HCT116 (cell line): ENCODE results near the gene TMEM179. TPM values are rescaled to one million over a fixed set of nuclear protein-coding genes. Genes with fewer than 3 reads are reported as not detected.

Source experiments
- ATAC-seq: fragments of 200-7000 bp; cut with Tn5 transposase; 2 replicates; pipeline ENCODE4 v1.9.1; 2020; ENCODE audit warnings: mild to moderate bottlenecking, moderate library complexity
- BruUV-seq: library from RNA; stranded (reverse); fragments of 400-500 nt; replicated peaks from 2 replicates; lab custom pipeline; 2021; lab: Mats Ljungman, UMichigan
- CTCF ChIA-PET: fragments of 300-600 bp; sonication (Branson Sonifier 250); formaldehyde crosslinking; loops from one replicate; lab custom pipeline; 2021; ENCODE audit warnings: antibody characterized with exemption; lab: Charles Lee
- POLR2A ChIA-PET: fragments of 300-600, 350-600 bp; sonication (Branson Sonifier 250); formaldehyde crosslinking; loops from one replicate; lab custom pipeline; 2021; ENCODE audit warnings: antibody characterized with exemption; lab: Charles Lee
- RAD21 ChIA-PET, 2 experiments: fragments of 300-600 bp; sonication (Branson Sonifier 250); formaldehyde crosslinking; loops; one replicate each; lab custom pipeline; 2023; ENCODE audit warnings: low total read pairs in 2 of 2; ENCODE audit not compliant: uncharacterized antibody in 2 of 2, unreplicated experiment in 2 of 2, low non-redundant PET in 1 of 2; lab: Charles Lee
- DNase-seq: peaks from one replicate; pipeline ENCODE4 v3.0.0-alpha.2; 2010; ENCODE audit warnings: low read depth, low spot score
- H2AFZ ChIP-seq: fragments of 200-600 bp; shearing (Covaris generic), sonication (generic); 2 replicates; pipeline ENCODE4 v1.6.1; 2017; ENCODE audit warnings: low read depth, mixed run types, mixed read lengths, antibody characterized with exemption, low read length; ENCODE audit not compliant: poor library complexity, severe bottlenecking
- H3K27ac ChIP-seq: 2 replicates; pipeline ENCODE4 v1.5.1; 2012; ENCODE audit warnings: low read depth, low read length
- H3K27me3 ChIP-seq: fragments of 200-600 bp; sonication (generic); 2 replicates; pipeline ENCODE4 v1.6.1; 2016; ENCODE audit warnings: mixed run types, low read length, mixed read lengths; ENCODE audit not compliant: insufficient read depth
- H3K36me3 ChIP-seq, 2 experiments: fragments of 200-500 bp in 1 of 2; fragments of 200-600 bp in 1 of 2; sonication (Bioruptor generic) in 1 of 2; sonication (generic) in 1 of 2; 2 replicates each; pipeline versions ENCODE4 v1.5.1 to v1.6.1; 2014 to 2016; ENCODE audit warnings: low read length in 2 of 2, inconsistent platforms in 1 of 2, mixed read lengths in 1 of 2, mixed run types in 1 of 2; ENCODE audit not compliant: insufficient read depth in 2 of 2, control insufficient read depth in 1 of 2
- H3K4me1 ChIP-seq, 2 experiments: fragments of 200-600 bp in 1 of 2; sonication (generic) in 1 of 2; 2 replicates each; pipeline versions ENCODE4 v1.5.1 to v1.6.1; 2012 to 2017; ENCODE audit warnings: low read length in 2 of 2, inconsistent platforms in 1 of 2, mild to moderate bottlenecking in 1 of 2, mixed read lengths in 1 of 2, mixed run types in 1 of 2, moderate library complexity in 1 of 2; ENCODE audit not compliant: insufficient read depth in 2 of 2, control insufficient read depth in 1 of 2
- H3K4me2 ChIP-seq: fragments of 200-600 bp; sonication (generic); 2 replicates; pipeline ENCODE4 v1.6.1; 2017; ENCODE audit warnings: mixed run types, low read length, mixed read lengths
- H3K4me3 ChIP-seq, 2 experiments: fragments of 200-600 bp in 1 of 2; sonication (generic) in 1 of 2; replicated peaks in 1 of 2; 2 replicates each; pipeline ENCODE4 v1.5.1; 2011 to 2016; ENCODE audit warnings: low read length in 2 of 2, control low read depth in 1 of 2, low read depth in 1 of 2, mild to moderate bottlenecking in 1 of 2, mixed read lengths in 1 of 2, mixed run types in 1 of 2
- H3K79me2 ChIP-seq: fragments of 200-600 bp; sonication (generic); 2 replicates; pipeline ENCODE4 v1.6.1; 2017; ENCODE audit warnings: mild to moderate bottlenecking, mixed run types, low read length, moderate library complexity, mixed read lengths; ENCODE audit not compliant: insufficient read depth
- H3K9ac ChIP-seq: fragments of 200-600 bp; sonication (generic); 2 replicates; pipeline ENCODE4 v1.6.1; 2016; ENCODE audit warnings: low read length, mixed read lengths
- H3K9me2 ChIP-seq: fragments of 200-600 bp; sonication (generic), shearing (Covaris generic); 2 replicates; pipeline ENCODE4 v1.6.1; 2017; ENCODE audit warnings: mixed run types, mild to moderate bottlenecking, moderate library complexity; ENCODE audit not compliant: insufficient read depth
- H3K9me3 ChIP-seq, 2 experiments: fragments of 200-500 bp in 1 of 2; fragments of 200-600 bp in 1 of 2; sonication (Bioruptor generic) in 1 of 2; sonication (generic) in 1 of 2; 2 replicates each; pipeline ENCODE4 v1.6.1; 2014 to 2017; ENCODE audit warnings: low read length in 2 of 2, mixed read lengths in 2 of 2, inconsistent platforms in 1 of 2, low read depth in 1 of 2, mild to moderate bottlenecking in 1 of 2, mixed run types in 1 of 2, moderate library complexity in 1 of 2; ENCODE audit not compliant: control insufficient read depth in 1 of 2, insufficient read depth in 1 of 2
- H4K20me1 ChIP-seq: fragments of 200-600 bp; sonication (generic), shearing (Covaris generic); 2 replicates; pipeline ENCODE4 v1.6.1; 2017; ENCODE audit warnings: mixed run types, mild to moderate bottlenecking, moderate library complexity; ENCODE audit not compliant: insufficient read depth
- CEBPB ChIP-seq: IDR thresholded peaks from 2 replicates; pipeline ENCODE4 v1.6.1; 2012; ENCODE audit warnings: low read depth
- EGR1 ChIP-seq: IDR thresholded peaks from 2 replicates; pipeline ENCODE4 v1.6.1; 2012; ENCODE audit warnings: low read depth
- EZH2phosphoT487 ChIP-seq: fragments of 200-600 bp; IDR thresholded peaks from 2 replicates; pipeline ENCODE4 v1.6.1; 2018; ENCODE audit warnings: antibody characterized with exemption, borderline replicate concordance
- FOSL1 ChIP-seq: IDR thresholded peaks from 2 replicates; pipeline ENCODE4 v1.6.1; 2012; ENCODE audit warnings: low read depth
- POLR2AphosphoS5 ChIP-seq: IDR thresholded peaks from 2 replicates; pipeline ENCODE4 v1.6.1; 2011; ENCODE audit warnings: mild to moderate bottlenecking, low read depth, low read length, moderate library complexity
- RAD21 ChIP-seq: IDR thresholded peaks from 2 replicates; pipeline ENCODE4 v1.6.1; 2012; ENCODE audit warnings: low read depth, mild to moderate bottlenecking
- SIN3A ChIP-seq: IDR thresholded peaks from 2 replicates; pipeline ENCODE4 v1.6.1; 2012; ENCODE audit warnings: low read depth
- TCF7L2 ChIP-seq: IDR thresholded peaks from 2 replicates; pipeline ENCODE4 v1.7.0; 2011; ENCODE audit warnings: borderline replicate concordance, inconsistent platforms; ENCODE audit not compliant: insufficient read depth, insufficient read length; ENCODE audit errors: extremely low read depth
- ZNF274 ChIP-seq: fragments of 200-500 bp; sonication (Bioruptor generic); IDR thresholded peaks from 2 replicates; pipeline ENCODE4 v1.6.1; 2014; ENCODE audit warnings: mild to moderate bottlenecking, low read depth, low read length, inconsistent platforms
- intact Hi-C: fragments of 100-400 bp; cut with micrococcal nuclease; formaldehyde crosslinking; loops from 2 replicates; pipeline ENCODE4 v1.10.0; 2022
- total RNA-seq: library from RNA; stranded (reverse); gene quantifications from one replicate; pipeline ENCODE4 v1.2.1, GENCODE V29; 2021; ENCODE audit not compliant: unreplicated experiment
- TF ChIP-seq, protein P1 (sequence below): IDR thresholded peaks from 2 replicates; pipeline ENCODE4 v1.6.1; 2011; ENCODE audit warnings: mild to moderate bottlenecking, low read length, moderate library complexity; ENCODE audit not compliant: insufficient replicate concordance; ENCODE audit errors: extremely low read depth
- TF ChIP-seq, protein P2 (sequence below): IDR thresholded peaks from 2 replicates; pipeline ENCODE4 v1.6.1; 2012
- TF ChIP-seq, protein P3 (sequence below): IDR thresholded peaks from 2 replicates; pipeline ENCODE4 v1.6.1; 2012
- TF ChIP-seq, protein P4 (sequence below): IDR thresholded peaks from 2 replicates; pipeline ENCODE4 v1.6.1; 2012; ENCODE audit warnings: low read depth

TMEM179 gene
- total RNA-seq, 1 experiment from 2014 or later = not detected

DNA sequence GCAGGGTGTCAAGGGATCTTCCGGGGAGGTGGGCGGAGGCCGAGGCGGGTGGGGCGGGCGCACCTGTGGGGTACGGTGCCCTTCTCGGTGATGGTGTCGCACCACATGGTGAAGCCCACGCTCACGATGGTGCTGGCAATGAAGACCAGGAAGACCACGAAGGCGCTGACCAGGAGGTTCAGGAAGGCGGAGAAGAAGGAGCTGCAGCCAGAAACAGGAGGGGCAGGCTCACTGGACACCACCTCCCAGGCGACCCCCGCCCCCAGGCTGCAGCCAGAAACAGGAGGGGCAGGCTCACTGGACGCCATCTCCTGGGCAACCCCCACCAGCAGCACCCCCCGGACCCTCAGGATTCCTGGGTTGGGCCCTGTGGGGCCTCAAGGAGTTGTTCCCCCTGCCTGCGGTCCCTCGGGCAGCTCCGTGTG, 7.6 kb downstream of the TMEM179 start:
- no peak for DNase-seq
- H3K36me3 ChIP-seq = no peaks in the 10 kb centered on the region
- POLR2A ChIA-PET = no interaction called here
- H4K20me1 ChIP-seq = no peaks in the 10 kb centered on the region
- RAD21 ChIA-PET = no interaction called here
- H3K9ac ChIP-seq = no peak overlapping the region
- no peak for ATAC-seq
- no peak overlapping the region for H3K4me2 ChIP-seq
- no peaks in the 10 kb centered on the region; the same call in 1 of the 2 replicates for H3K27me3 ChIP-seq
- BruUV-seq = no TSS peak
- no peaks in the 10 kb centered on the region for H3K9me3 ChIP-seq
- CTCF ChIA-PET = no interaction called here
- no peaks in the 10 kb centered on the region for H3K4me1 ChIP-seq
- no peak overlapping the region for H3K4me3 ChIP-seq
- H3K9me2 ChIP-seq = no peaks in the 10 kb centered on the region
- intact Hi-C loops = no loop called here
- TF ChIP-seq CEBPB = no peak
- TF ChIP-seq EZH2phosphoT487 = no peak
- TF ChIP-seq, protein P1, sequence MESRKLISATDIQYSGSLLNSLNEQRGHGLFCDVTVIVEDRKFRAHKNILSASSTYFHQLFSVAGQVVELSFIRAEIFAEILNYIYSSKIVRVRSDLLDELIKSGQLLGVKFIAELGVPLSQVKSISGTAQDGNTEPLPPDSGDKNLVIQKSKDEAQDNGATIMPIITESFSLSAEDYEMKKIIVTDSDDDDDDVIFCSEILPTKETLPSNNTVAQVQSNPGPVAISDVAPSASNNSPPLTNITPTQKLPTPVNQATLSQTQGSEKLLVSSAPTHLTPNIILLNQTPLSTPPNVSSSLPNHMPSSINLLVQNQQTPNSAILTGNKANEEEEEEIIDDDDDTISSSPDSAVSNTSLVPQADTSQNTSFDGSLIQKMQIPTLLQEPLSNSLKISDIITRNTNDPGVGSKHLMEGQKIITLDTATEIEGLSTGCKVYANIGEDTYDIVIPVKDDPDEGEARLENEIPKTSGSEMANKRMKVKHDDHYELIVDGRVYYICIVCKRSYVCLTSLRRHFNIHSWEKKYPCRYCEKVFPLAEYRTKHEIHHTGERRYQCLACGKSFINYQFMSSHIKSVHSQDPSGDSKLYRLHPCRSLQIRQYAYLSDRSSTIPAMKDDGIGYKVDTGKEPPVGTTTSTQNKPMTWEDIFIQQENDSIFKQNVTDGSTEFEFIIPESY = no peak
- TF ChIP-seq, protein P2, sequence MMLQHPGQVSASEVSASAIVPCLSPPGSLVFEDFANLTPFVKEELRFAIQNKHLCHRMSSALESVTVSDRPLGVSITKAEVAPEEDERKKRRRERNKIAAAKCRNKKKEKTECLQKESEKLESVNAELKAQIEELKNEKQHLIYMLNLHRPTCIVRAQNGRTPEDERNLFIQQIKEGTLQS = no peak
- no peak for TF ChIP-seq ZNF274
- TF ChIP-seq, protein P3, sequence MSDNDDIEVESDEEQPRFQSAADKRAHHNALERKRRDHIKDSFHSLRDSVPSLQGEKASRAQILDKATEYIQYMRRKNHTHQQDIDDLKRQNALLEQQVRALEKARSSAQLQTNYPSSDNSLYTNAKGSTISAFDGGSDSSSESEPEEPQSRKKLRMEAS = no peak
- TF ChIP-seq, protein P4, sequence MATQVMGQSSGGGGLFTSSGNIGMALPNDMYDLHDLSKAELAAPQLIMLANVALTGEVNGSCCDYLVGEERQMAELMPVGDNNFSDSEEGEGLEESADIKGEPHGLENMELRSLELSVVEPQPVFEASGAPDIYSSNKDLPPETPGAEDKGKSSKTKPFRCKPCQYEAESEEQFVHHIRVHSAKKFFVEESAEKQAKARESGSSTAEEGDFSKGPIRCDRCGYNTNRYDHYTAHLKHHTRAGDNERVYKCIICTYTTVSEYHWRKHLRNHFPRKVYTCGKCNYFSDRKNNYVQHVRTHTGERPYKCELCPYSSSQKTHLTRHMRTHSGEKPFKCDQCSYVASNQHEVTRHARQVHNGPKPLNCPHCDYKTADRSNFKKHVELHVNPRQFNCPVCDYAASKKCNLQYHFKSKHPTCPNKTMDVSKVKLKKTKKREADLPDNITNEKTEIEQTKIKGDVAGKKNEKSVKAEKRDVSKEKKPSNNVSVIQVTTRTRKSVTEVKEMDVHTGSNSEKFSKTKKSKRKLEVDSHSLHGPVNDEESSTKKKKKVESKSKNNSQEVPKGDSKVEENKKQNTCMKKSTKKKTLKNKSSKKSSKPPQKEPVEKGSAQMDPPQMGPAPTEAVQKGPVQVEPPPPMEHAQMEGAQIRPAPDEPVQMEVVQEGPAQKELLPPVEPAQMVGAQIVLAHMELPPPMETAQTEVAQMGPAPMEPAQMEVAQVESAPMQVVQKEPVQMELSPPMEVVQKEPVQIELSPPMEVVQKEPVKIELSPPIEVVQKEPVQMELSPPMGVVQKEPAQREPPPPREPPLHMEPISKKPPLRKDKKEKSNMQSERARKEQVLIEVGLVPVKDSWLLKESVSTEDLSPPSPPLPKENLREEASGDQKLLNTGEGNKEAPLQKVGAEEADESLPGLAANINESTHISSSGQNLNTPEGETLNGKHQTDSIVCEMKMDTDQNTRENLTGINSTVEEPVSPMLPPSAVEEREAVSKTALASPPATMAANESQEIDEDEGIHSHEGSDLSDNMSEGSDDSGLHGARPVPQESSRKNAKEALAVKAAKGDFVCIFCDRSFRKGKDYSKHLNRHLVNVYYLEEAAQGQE = no peak
- TF ChIP-seq TCF7L2 = no peak
- no peak for TF ChIP-seq SIN3A
- no peak for TF ChIP-seq FOSL1
- no peak for TF ChIP-seq RAD21
- TF ChIP-seq EGR1 = no peak
- TF ChIP-seq POLR2AphosphoS5 = no peak
- no peak overlapping the region for H2AFZ ChIP-seq
- no peaks in the 10 kb centered on the region for H3K79me2 ChIP-seq
- no peak overlapping the region for H3K27ac ChIP-seq
